Esophagus muscularis mucosa (tissue), 4 donors: Measurements from ENCODE around the gene SLC25A6. TPM values are rescaled to one million over a fixed set of nuclear protein-coding genes. Genes with fewer than 3 reads are reported as not detected.
"Not testable (repeated sequence)": the region's sequence is repeated elsewhere in the genome, so short reads cannot be mapped to it uniquely, and the experiment has no call there.

Experiments used
- DNase-seq: peaks from one replicate; pipeline ENCODE4 v3.0.0-alpha.2; 2017; ENCODE audit errors: extremely low spot score
- H3K27ac ChIP-seq, 4 donors: fragments of 200-600 bp; sonication (generic); replicated peaks in 1 of 4; 1 replicate in 3 of 4; 2 replicates in 1 of 4; pipeline ENCODE4 v1.5.1; 2016 to 2019; ENCODE audit warnings: mild to moderate bottlenecking in 1 of 4
- H3K27me3 ChIP-seq, 4 donors: fragments of 200-600 bp; sonication (generic); one replicate each; pipeline versions ENCODE4 v1.5.1 to v1.6.0; 2016 to 2019
- H3K36me3 ChIP-seq, 4 donors: fragments of 200-600 bp; sonication (generic); one replicate each; pipeline ENCODE4 v1.5.1; 2016 to 2019
- H3K4me1 ChIP-seq, 4 donors: fragments of 200-600 bp; sonication (generic); one replicate each; pipeline ENCODE4 v1.5.1; 2016 to 2019
- H3K4me3 ChIP-seq, 4 donors: fragments of 200-600 bp; sonication (generic); 1 replicate in 2 of 4; 2 replicates in 2 of 4; pipeline ENCODE4 v1.5.1; 2016 to 2019; ENCODE audit warnings: mild to moderate bottlenecking in 4 of 4, moderate library complexity in 1 of 4
- H3K9me3 ChIP-seq, 4 donors: fragments of 200-600 bp; sonication (generic); 1 replicate in 3 of 4; 2 replicates in 1 of 4; pipeline ENCODE4 v1.5.1; 2016 to 2019
- EP300 ChIP-seq: sonication (generic); formaldehyde crosslinking; IDR thresholded peaks from one replicate; pipeline ENCODE4 v1.6.1; 2017; ENCODE audit warnings: antibody characterized with exemption
- POLR2A ChIP-seq: fragments of 450-650 bp; IDR thresholded peaks from one replicate; pipeline ENCODE4 v1.6.1; 2017; ENCODE audit warnings: antibody characterized with exemption, moderate library complexity, mild to moderate bottlenecking, low read depth
- POLR2AphosphoS5 ChIP-seq, 2 donors: sonication (generic); formaldehyde crosslinking; IDR thresholded peaks; one replicate each; pipeline ENCODE4 v1.6.1; 2017; ENCODE audit warnings: antibody characterized with exemption in 2 of 2
- WGBS: methylation state at CpG from one replicate; pipeline ENCODE4 v1.1.5; 2018; 5-methylcytosine and 5-hydroxymethylcytosine counted together
- intact Hi-C: fragments of 100-400 bp; cut with DNase I; formaldehyde crosslinking; loops from one replicate; pipeline ENCODE4 v1.15.1; 2023
- total RNA-seq, 4 donors: library from RNA; depleted of rRNA; stranded (reverse); fragments of >200 nt; gene quantifications; one replicate each; pipeline versions ENCODE4 v1.1.0 to v1.2.1, GENCODE V29; 2016
- TF ChIP-seq, protein P1 (sequence below), 3 experiments: fragments of 200-600 bp in 2 of 3; fragments of 450-650 bp in 1 of 3; sonication (generic) in 2 of 3; IDR thresholded peaks; one replicate each; pipeline ENCODE4 v1.5.1; 2017 to 2019; ENCODE audit warnings: antibody characterized with exemption in 3 of 3, mild to moderate bottlenecking in 2 of 3, moderate library complexity in 1 of 3

The SLC25A6 gene
- total RNA-seq, 4 donors from 2014 or later: 266 to 339 (median 313) TPM

DNA sequence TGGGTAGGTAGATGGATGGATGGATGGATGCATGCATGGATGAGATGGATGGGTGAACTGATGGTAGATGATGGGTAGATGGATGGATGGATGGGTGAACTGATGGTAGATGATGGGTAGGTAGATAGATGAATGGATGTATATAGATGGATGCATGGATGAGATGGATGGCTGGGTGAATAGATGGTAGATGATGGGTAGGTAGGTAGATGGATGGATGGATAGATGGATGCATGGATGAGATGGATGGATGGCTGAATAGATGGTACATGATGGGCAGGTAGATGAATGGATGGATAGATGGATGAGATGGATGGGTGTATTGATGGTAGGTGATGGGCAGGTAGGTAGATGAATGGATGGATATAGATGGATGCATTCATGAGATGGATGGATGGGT is 15.1 kb upstream of the SLC25A6 start:
- H3K36me3 ChIP-seq: peaks cover 28 to 77% (median 60%) of the 10 kb centered on the region in 4 donors
- no peaks in the 10 kb centered on the region for H3K4me1 ChIP-seq
- no peak for DNase-seq
- H3K27ac ChIP-seq: no peak overlapping the region
- intact Hi-C loops: no loop called here
- TF ChIP-seq, protein P1, sequence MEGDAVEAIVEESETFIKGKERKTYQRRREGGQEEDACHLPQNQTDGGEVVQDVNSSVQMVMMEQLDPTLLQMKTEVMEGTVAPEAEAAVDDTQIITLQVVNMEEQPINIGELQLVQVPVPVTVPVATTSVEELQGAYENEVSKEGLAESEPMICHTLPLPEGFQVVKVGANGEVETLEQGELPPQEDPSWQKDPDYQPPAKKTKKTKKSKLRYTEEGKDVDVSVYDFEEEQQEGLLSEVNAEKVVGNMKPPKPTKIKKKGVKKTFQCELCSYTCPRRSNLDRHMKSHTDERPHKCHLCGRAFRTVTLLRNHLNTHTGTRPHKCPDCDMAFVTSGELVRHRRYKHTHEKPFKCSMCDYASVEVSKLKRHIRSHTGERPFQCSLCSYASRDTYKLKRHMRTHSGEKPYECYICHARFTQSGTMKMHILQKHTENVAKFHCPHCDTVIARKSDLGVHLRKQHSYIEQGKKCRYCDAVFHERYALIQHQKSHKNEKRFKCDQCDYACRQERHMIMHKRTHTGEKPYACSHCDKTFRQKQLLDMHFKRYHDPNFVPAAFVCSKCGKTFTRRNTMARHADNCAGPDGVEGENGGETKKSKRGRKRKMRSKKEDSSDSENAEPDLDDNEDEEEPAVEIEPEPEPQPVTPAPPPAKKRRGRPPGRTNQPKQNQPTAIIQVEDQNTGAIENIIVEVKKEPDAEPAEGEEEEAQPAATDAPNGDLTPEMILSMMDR (IDR thresholded peaks at IDR 0.05): no peak
- TF ChIP-seq EP300 (no peak), POLR2AphosphoS5 (IDR thresholded peaks at IDR 0.05) (no peak), POLR2A (no peak)
- H3K9me3 ChIP-seq: no peaks in the 10 kb centered on the region
- H3K27me3 ChIP-seq: no peaks in the 10 kb centered on the region
- no peak overlapping the region for H3K4me3 ChIP-seq

DNA sequence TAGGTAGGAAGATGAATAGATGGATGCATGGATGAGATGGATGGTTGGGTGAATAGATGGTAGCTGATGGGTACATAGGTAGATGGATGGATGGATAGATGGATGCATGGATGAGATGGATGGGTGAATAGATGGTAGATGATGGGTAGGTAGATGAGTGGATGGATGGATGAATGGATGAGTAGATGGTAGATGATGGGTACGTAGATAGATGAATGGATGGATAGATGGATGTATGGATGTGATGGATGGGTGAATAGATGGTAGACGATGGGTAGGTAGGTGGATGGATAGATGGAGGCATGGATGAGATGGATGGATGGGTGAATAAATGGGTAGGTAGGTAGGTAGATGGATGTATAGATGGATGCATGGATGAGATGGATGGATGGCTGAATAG is 13.9 kb upstream of the SLC25A6 start:
- 96% methylated on average over 2 of the region's 2 CpGs for WGBS
- H3K4me1 ChIP-seq, intact Hi-C loops, H3K27ac ChIP-seq, H3K4me3 ChIP-seq, H3K27me3 ChIP-seq, H3K9me3 ChIP-seq, DNase-seq: not testable (repeated sequence)
- H3K36me3 ChIP-seq: peaks cover 34 to 79% (median 64%) of the 10 kb centered on the region in 4 donors

DNA sequence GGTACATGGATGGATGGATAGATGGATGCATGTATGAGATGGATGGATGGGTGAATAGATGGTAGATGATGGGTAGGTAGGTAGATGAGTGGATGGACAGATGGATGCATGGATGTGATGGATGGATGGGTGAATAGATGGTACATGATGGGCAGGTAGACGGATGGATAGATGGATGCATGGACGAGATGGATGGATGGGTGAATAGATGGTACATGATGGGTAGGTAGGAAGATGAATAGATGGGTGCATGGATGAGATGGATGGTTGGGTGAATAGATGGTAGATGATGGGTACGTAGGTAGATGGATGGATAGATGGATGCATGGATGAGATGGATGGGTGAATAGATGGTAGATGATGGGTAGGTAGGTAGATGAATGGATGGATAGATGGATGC is 12.0 kb upstream of the SLC25A6 start:
- H3K4me1 ChIP-seq, H3K27me3 ChIP-seq, H3K27ac ChIP-seq, intact Hi-C loops, H3K4me3 ChIP-seq, H3K9me3 ChIP-seq, DNase-seq: not testable (repeated sequence)
- 93% methylated on average over 3 of the region's 3 CpGs for WGBS
- peaks cover 34 to 87% (median 72%) of the 10 kb centered on the region in 4 donors for H3K36me3 ChIP-seq

GRCh38 chrX:1403228-1403627 is 11.3 kb upstream of the SLC25A6 start:
- DNase-seq: no peak
- intact Hi-C loops: no loop called here
- TF ChIP-seq POLR2A: no peak
- TF ChIP-seq, protein P1 (IDR thresholded peaks at IDR 0.05): no peak
- TF ChIP-seq EP300: no peak
- TF ChIP-seq POLR2AphosphoS5 (IDR thresholded peaks at IDR 0.05): no peak

DNA sequence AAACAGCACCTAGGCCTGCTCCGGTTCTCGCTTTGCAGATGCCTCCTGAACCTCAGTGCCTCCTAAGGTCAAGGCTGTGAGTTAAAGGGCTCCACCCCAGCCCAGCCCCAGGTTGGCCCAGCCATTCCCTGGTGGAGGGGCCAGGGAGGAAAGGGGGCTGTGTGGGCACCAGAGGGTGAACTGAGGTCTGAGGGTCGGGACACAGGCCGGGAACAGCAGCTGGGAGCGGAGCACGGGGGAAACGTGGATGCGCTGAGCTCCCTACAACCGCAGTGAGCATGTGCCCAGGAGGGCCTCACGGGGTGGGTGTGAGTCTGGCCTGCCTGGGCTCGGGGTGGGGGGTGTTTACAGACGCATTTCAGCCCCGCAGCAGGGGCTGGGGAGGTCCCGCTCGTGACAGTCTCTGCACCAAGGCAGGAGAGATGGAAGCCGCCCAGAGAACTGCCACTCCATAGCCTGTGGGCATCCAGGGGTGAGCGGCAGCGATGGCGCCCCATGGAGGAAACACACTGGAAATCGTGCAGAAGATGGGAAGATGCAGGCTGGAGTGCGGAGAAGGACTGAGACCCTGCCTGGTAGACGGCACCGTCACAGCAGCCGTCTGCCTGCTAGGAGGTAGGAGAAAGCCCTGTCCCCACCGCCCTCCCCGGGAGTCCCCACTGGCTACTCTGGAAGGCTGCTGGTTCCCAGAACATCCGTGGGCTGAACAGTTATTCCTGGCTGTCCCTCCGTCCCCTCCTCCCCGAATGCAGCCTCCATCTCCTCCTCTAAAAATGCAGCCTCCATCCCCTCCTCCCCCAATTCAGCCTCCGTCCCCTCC is 9.9 kb upstream of the SLC25A6 start:
- no peak for DNase-seq
- Histone ChIP-seq H3K36me3 (peaks cover 22 to 83% (median 62%) of the 10 kb centered on the region in 4 donors), H3K4me1 (no peaks in the 10 kb centered on the region), H3K27me3 (no peaks in the 10 kb centered on the region), H3K9me3 (no peaks in the 10 kb centered on the region), H3K4me3 (no peak overlapping the region), H3K27ac (no peak overlapping the region)
- intact Hi-C loops: no loop called here
- 89% methylated on average over 29 of the region's 30 CpGs for WGBS
- no peak for TF ChIP-seq POLR2AphosphoS5 (IDR thresholded peaks at IDR 0.05)
- TF ChIP-seq, protein P1 (IDR thresholded peaks at IDR 0.05): no peak
- no peak for TF ChIP-seq POLR2A
- TF ChIP-seq EP300: no peak

More at GRCh38 chrX:1403228-1403627, 11.3 kb upstream of the SLC25A6 start:
- Histone ChIP-seq H3K36me3 (peaks cover 34 to 87% (median 72%) of the 10 kb centered on the region in 4 donors), H3K27ac (no peak overlapping the region), H3K4me1 (no peaks in the 10 kb centered on the region), H3K27me3 (no peaks in the 10 kb centered on the region), H3K9me3 (no peaks in the 10 kb centered on the region), H3K4me3 (no peak overlapping the region)
- WGBS: over 99% methylated on average over 10 of the region's 10 CpGs
